AG09319 (cell line): Measurements from ENCODE around the gene ZSWIM1.

Experiments
- DNase-seq: peaks from one replicate; pipeline ENCODE4 v3.0.0-alpha.2; 2010; ENCODE audit warnings: low read depth; ENCODE audit errors: extremely low read depth
- TF ChIP-seq, protein P1 (sequence below): IDR thresholded peaks from 2 replicates; pipeline ENCODE4 v1.5.1; 2011; ENCODE audit warnings: low read depth, mild to moderate bottlenecking, inconsistent platforms, low read length, moderate library complexity

ZSWIM1 gene

GRCh38 chr20:45835825-45836224, 45.2 kb upstream of the ZSWIM1 start:
- DNase-seq, result peak; percentile 78
- TF ChIP-seq, protein P1, sequence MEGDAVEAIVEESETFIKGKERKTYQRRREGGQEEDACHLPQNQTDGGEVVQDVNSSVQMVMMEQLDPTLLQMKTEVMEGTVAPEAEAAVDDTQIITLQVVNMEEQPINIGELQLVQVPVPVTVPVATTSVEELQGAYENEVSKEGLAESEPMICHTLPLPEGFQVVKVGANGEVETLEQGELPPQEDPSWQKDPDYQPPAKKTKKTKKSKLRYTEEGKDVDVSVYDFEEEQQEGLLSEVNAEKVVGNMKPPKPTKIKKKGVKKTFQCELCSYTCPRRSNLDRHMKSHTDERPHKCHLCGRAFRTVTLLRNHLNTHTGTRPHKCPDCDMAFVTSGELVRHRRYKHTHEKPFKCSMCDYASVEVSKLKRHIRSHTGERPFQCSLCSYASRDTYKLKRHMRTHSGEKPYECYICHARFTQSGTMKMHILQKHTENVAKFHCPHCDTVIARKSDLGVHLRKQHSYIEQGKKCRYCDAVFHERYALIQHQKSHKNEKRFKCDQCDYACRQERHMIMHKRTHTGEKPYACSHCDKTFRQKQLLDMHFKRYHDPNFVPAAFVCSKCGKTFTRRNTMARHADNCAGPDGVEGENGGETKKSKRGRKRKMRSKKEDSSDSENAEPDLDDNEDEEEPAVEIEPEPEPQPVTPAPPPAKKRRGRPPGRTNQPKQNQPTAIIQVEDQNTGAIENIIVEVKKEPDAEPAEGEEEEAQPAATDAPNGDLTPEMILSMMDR, result no peak

- TF ChIP-seq, protein P1, result no peak
- no peak for DNase-seq
Observed at GRCh38 chr20:45836841-45837240, 44.2 kb upstream of the ZSWIM1 start.

- DNase-seq, result no peak
- TF ChIP-seq, protein P1, result no peak
Observed at GRCh38 chr20:45840700-45841198, 40.3 kb upstream of the ZSWIM1 start.

DNA sequence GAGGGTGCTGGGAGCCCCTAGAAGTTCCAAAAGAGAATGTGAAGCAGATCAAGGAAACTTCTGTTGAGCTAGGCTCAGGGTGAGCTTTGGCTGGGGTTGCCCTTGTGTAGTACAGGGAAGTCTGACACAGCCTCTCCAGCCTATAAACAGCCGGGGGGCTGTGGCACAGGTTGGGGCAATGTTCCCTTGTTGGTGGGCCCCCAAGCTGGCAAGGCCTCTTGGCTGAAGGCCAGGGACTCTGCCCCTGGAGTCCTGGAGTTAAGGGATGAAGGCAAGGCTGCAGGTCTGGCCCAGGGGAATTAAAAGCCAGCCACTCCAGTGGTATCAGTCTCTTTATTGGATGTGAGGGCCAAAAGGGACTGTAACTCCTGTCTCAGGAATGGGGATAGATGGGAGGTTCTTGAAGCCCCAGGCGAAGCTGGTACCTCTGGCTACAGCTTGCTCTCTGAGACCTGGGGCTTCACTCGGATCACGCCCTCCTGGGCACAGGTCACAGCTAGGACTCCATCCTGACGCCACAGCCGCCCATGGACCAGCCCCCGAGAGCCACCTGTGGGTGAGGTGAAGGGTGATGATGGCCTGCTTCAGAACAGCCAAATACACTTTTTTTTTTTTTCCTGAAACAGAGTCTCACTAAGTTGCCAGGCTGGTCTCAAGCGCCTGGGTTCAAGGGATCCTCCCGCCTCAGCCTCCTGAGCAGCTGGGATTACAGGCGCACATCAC, 39.5 kb upstream of the ZSWIM1 start:
- no peak for DNase-seq
- TF ChIP-seq, protein P1, result no peak

DNA sequence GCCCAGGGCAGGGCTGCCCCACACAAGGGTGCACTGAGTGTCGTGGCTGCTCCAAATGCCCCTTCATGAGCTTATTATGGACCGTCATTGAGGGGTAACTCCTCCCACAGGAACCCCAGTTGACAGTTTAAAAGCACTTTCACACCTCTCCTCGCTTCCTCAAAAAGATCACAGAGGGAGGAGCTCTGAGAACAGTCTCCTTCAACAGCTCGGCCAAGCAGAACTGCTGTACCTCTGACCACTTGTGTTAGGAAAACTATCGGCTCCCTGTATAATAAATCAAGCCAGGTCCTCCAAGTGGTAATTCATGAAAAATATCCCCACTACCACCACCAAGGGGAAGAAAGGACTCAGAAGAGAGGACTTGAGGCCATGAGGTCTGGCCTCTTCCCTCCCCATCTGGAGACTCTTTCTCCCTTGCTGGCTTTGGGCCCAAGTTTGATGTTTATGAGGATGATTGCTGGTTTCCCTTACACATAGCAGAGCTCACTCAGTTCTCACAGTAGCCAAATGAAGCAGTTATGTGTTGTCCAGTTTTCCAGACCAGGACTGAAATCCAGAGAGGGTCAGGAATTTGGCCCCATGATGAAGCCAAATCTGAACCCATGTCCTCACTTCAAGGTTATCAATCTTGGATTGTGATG, 38.7 kb upstream of the ZSWIM1 start:
- TF ChIP-seq, protein P1, result no peak
- no peak for DNase-seq

DNA sequence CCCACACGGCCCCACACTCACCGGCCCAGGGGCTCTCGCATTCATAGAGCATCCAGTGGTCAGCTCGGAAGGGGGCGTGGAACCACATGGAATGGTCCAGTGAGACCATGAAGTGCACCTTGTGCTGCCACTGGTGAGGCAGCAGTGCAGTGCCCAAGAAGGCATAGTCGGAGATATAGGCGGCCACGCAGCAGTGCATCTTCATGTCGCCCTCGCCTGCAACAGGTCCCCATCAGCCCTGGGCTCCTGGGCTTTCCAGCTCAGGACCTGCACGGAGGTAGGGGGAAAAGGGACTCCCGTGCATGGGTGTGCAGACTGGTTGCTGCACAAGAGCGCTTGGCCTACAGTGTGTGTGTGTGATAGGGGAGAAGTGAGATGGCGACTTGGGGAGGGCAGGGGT, 37.5 kb upstream of the ZSWIM1 start:
- TF ChIP-seq, protein P1, result no peak
- DNase-seq, result no peak

DNA sequence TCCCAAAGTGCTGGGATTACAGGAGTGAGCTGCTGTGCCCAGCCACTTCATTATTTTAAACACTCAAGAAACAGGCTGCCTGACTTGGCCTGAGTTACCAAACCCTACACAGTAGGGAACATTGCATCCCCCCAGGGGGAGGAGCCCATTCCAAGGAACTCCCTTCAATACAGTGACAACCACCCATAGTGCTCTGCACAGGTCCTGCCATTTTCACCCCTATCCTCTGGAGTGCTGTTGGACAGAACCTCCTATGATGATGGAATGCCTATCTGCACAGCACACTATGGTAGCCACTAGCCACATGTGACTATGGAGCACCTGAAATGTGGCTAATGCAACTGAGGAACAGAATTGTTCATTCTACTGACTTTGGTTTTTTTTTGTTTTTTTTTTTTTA, 35.6 kb upstream of the ZSWIM1 start:
- no peak for DNase-seq
- TF ChIP-seq, protein P1, result no peak
